Upper lobe of left lung (tissue), 4 donors: ENCODE data around the gene PLCH2.

ENCODE experiments used
- POLR2A ChIP-seq, 4 donors: fragments of 450-650 bp; IDR thresholded peaks; one replicate each; pipeline ENCODE4 v1.5.1; 2016 to 2017; ENCODE audit warnings: antibody characterized with exemption in 4 of 4, mild to moderate bottlenecking in 2 of 4
- POLR2AphosphoS5 ChIP-seq, 2 donors: sonication (generic); formaldehyde crosslinking; IDR thresholded peaks; one replicate each; pipeline ENCODE4 v1.5.1; 2017; ENCODE audit warnings: antibody characterized with exemption in 2 of 2
- TF ChIP-seq, protein P1 (sequence below), 6 experiments: fragments of 450-650 bp in 4 of 6; fragments of 200-600 bp in 2 of 6; sonication (generic) in 2 of 6; IDR thresholded peaks; one replicate each; pipeline ENCODE4 v1.5.1; 2016 to 2019; ENCODE audit warnings: antibody characterized with exemption in 6 of 6

DNA sequence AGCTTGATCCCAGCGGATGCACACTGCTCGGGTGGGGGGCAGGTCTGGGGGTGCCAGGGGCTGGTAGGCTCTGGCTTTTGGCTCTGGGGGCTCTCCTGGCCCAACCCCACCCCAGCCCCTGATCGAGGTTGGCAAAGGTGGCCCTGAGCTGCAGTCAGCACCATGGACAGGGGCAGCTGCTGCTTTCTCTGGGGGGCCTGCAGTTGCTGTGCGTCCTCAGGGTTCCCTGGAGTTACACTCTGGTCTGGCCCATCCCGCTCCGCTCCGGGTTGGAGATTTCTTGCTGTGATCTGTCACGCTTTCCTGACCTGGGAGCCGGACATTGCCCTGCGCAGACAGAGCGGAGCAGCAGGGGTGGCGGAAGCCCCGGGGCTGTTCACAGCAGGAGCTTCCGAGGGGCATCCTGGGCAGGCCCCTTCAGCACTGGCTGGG is 8.0 kb upstream of the PLCH2 start:
- TF ChIP-seq POLR2A (IDR thresholded peaks at IDR 0.05) (no peak), POLR2AphosphoS5 (IDR thresholded peaks at IDR 0.05) (no peak)
- TF ChIP-seq, protein P1, sequence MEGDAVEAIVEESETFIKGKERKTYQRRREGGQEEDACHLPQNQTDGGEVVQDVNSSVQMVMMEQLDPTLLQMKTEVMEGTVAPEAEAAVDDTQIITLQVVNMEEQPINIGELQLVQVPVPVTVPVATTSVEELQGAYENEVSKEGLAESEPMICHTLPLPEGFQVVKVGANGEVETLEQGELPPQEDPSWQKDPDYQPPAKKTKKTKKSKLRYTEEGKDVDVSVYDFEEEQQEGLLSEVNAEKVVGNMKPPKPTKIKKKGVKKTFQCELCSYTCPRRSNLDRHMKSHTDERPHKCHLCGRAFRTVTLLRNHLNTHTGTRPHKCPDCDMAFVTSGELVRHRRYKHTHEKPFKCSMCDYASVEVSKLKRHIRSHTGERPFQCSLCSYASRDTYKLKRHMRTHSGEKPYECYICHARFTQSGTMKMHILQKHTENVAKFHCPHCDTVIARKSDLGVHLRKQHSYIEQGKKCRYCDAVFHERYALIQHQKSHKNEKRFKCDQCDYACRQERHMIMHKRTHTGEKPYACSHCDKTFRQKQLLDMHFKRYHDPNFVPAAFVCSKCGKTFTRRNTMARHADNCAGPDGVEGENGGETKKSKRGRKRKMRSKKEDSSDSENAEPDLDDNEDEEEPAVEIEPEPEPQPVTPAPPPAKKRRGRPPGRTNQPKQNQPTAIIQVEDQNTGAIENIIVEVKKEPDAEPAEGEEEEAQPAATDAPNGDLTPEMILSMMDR (IDR thresholded peaks at IDR 0.05), result no peak
